Esophagus squamous epithelium (tissue), 5 donors: ENCODE data around the gene POLDIP3. TPM values are rescaled to one million over a fixed set of nuclear protein-coding genes. Genes with fewer than 3 reads are reported as not detected.
"Not testable (repeated sequence)": the region's sequence is repeated elsewhere in the genome, so short reads cannot be mapped to it uniquely, and the experiment has no call there.

Experiments used
- DNase-seq: peaks from one replicate; lab custom pipeline; 2025; lab: John Stamatoyannopoulos, UW
- H3K27ac ChIP-seq, 4 donors: fragments of 200-600 bp; sonication (generic); one replicate each; pipeline ENCODE4 v1.5.1; 2016 to 2019; ENCODE audit warnings: mild to moderate bottlenecking in 1 of 4
- H3K27me3 ChIP-seq, 4 donors: fragments of 200-600 bp; sonication (generic); 1 replicate in 3 of 4; 2 replicates in 1 of 4; pipeline versions ENCODE4 v1.5.1 to v1.6.0; 2017 to 2021; ENCODE audit warnings: antibody characterized with exemption in 1 of 4
- H3K36me3 ChIP-seq, 3 donors: fragments of 200-600 bp; sonication (generic); one replicate each; pipeline ENCODE4 v1.5.1; 2016 to 2019
- H3K4me1 ChIP-seq, 3 donors: fragments of 200-600 bp; sonication (generic); one replicate each; pipeline ENCODE4 v1.5.1; 2017 to 2019
- H3K4me3 ChIP-seq, 4 donors: fragments of 200-600 bp; sonication (generic); 1 replicate in 3 of 4; 2 replicates in 1 of 4; pipeline ENCODE4 v1.5.1; 2016 to 2019; ENCODE audit warnings: mild to moderate bottlenecking in 2 of 4, moderate library complexity in 1 of 4
- H3K9me3 ChIP-seq, 3 donors: fragments of 200-600 bp; sonication (generic); one replicate each; pipeline ENCODE4 v1.5.1; 2016 to 2019
- CTCF ChIP-seq, 6 experiments: fragments of 450-650 bp in 4 of 6; fragments of 200-600 bp in 2 of 6; sonication (generic) in 2 of 6; IDR thresholded peaks; one replicate each; pipeline ENCODE4 v1.5.1; 2016 to 2019; ENCODE audit warnings: antibody characterized with exemption in 6 of 6, mild to moderate bottlenecking in 4 of 6, moderate library complexity in 4 of 6
- POLR2A ChIP-seq, 4 donors: fragments of 450-650 bp; IDR thresholded peaks; one replicate each; pipeline ENCODE4 v1.6.1; 2017; ENCODE audit warnings: antibody characterized with exemption in 4 of 4, mild to moderate bottlenecking in 4 of 4, moderate library complexity in 3 of 4
- WGBS, 2 donors: methylation state at CpG; one replicate each; pipeline ENCODE4 v1.1.5; 2018; 5-methylcytosine and 5-hydroxymethylcytosine counted together
- intact Hi-C: fragments of 100-400 bp; cut with DNase I; formaldehyde crosslinking; loops from one replicate; pipeline ENCODE4 v1.15.0; 2022
- total RNA-seq, 4 donors: library from RNA; depleted of rRNA; stranded (reverse); fragments of >200 nt; gene quantifications; one replicate each; pipeline ENCODE4 v1.1.0, GENCODE V29; 2016
- donor health status: DM: yes; HTN: yes; CAD: no.

The POLDIP3 gene
- total RNA-seq, 4 donors from 2014 or later = 23.3 to 33.0 (median 28.0) TPM

- intact Hi-C loops = no loop called here
- no peak overlapping the region for H3K4me3 ChIP-seq
- H3K9me3 ChIP-seq = no peaks in the 10 kb centered on the region
- no peak overlapping the region for H3K27ac ChIP-seq
- TF ChIP-seq POLR2A (IDR thresholded peaks at IDR 0.05) = no peak
- TF ChIP-seq CTCF (IDR thresholded peaks at IDR 0.05) = no peak
- WGBS, 2 donors = 20 to 39% methylated on average over 2 to 3 of the region's 5 CpGs
- DNase-seq = no peak
- peaks cover 0 to 5% (median 0%) of the 10 kb centered on the region in 3 donors for H3K36me3 ChIP-seq
- H3K27me3 ChIP-seq = no peaks in the 10 kb centered on the region
- H3K4me1 ChIP-seq = peaks cover 3 to 32% (median 4%) of the 10 kb centered on the region in 3 donors
These were observed 52.8 kb downstream of the POLDIP3 start for GRCh38 chr22:42561856-42562255.

- H3K4me1 ChIP-seq = peaks cover 3 to 32% (median 4%) of the 10 kb centered on the region in 3 donors
- peaks cover 0 to under 1% (median 0%) of the 10 kb centered on the region in 3 donors for H3K36me3 ChIP-seq
- H3K4me3 ChIP-seq = no peak overlapping the region
- peak overlapping the region in 2 of 4 donors; percentile 19 to 54 for H3K27ac ChIP-seq
- H3K9me3 ChIP-seq = no peaks in the 10 kb centered on the region
- DNase-seq = no peak
- no peaks in the 10 kb centered on the region for H3K27me3 ChIP-seq
- intact Hi-C loops = no loop called here
- WGBS, 2 donors = 23 to 68% methylated on average over 3 to 5 of the region's 7 CpGs
- TF ChIP-seq CTCF (IDR thresholded peaks at IDR 0.05) (peak in 4 of 6 experiments; percentile 23 to 56 (median 30)), POLR2A (IDR thresholded peaks at IDR 0.05) (no peak)
These were observed 53.9 kb downstream of the POLDIP3 start for GRCh38 chr22:42560781-42561180.

GRCh38 chr22:42560381-42560780 lies 54.3 kb downstream of the POLDIP3 start:
- Histone ChIP-seq H3K27ac (peak overlapping the region in 2 of 4 donors; percentile 19 to 54), H3K4me3 (no peak overlapping the region), H3K36me3 (no peaks in the 10 kb centered on the region), H3K4me1 (peaks cover 3 to 32% (median 4%) of the 10 kb centered on the region in 3 donors), H3K27me3 (no peaks in the 10 kb centered on the region), H3K9me3 (no peaks in the 10 kb centered on the region)
- TF ChIP-seq CTCF (IDR thresholded peaks at IDR 0.05) (no peak), POLR2A (IDR thresholded peaks at IDR 0.05) (no peak)
- DNase-seq = no peak
- 26 to 45% methylated on average over 4 to 6 of the region's 8 CpGs for WGBS, 2 donors
- intact Hi-C loops = no loop called here

GRCh38 chr22:42553475-42554361 lies 61.0 kb downstream of the POLDIP3 start, which contains the start of gene SERHL2:
Gene SERHL2, plus strand, starts transcription at chr22:42553956. Its CDS starts 65 bp downstream, at chr22:42554021.
- Histone ChIP-seq H3K27ac (peak within 1 kb of the TSS; percentile 8 to 61 (median 52)), H3K4me3 (peak within 1 kb of the TSS; percentile 28 to 73 (median 56)), H3K36me3 (no peaks in the 10 kb centered on the region), H3K9me3 (no peaks in the 10 kb centered on the region), H3K4me1 (peaks cover 3 to 19% (median 6%) of the 10 kb centered on the region in 3 donors), H3K27me3 (peaks cover 0 to 6% (median 0%) of the 10 kb centered on the region in 4 donors)
- intact Hi-C loops = no loop called here
- no peak for DNase-seq
- WGBS, 2 donors = 4 to 14% methylated on average over 5 to 27 of the region's 75 CpGs
- TF ChIP-seq POLR2A (IDR thresholded peaks at IDR 0.05) (peak in 1 of 4 donors; percentile 32), CTCF (IDR thresholded peaks at IDR 0.05) (no peak)

GRCh38 chr22:42552294-42552647 lies 62.4 kb downstream of the POLDIP3 start:
- H3K27me3 ChIP-seq, DNase-seq, intact Hi-C loops, H3K27ac ChIP-seq, H3K9me3 ChIP-seq, H3K36me3 ChIP-seq: not testable (repeated sequence)
- 19 to 60% methylated on average over 4 to 6 of the region's 6 CpGs for WGBS, 2 donors
- peak overlapping the region in 1 of 4 donors; percentile 12 for H3K4me3 ChIP-seq
- H3K4me1 ChIP-seq = peaks cover 3 to 19% (median 6%) of the 10 kb centered on the region in 3 donors
